Calu3 (cell line): ENCODE measurements around the gene HOPX. TPM values are rescaled to one million over a fixed set of nuclear protein-coding genes. Genes with fewer than 3 reads are reported as not detected.

Experiments
- BruUV-seq: library from RNA; stranded (reverse); fragments of 400-500 nt; replicated peaks from 2 replicates; lab custom pipeline; 2021; lab: Mats Ljungman, UMichigan
- CTCF ChIA-PET: fragments of 300-600 bp; sonication (Branson Sonifier 250); formaldehyde crosslinking; loops from one replicate; lab custom pipeline; 2022; ENCODE audit warnings: antibody characterized with exemption; lab: Charles Lee
- DNase-seq: peaks from one replicate; pipeline ENCODE4 v3.0.0; 2022
- H3K27ac Mint-ChIP-seq: one replicate; pipeline ENCODE4 v1.8.0; 2022; ENCODE audit warnings: mixed read lengths; ENCODE audit not compliant: unreplicated experiment
- H3K27me3 Mint-ChIP-seq: one replicate; pipeline ENCODE4 v1.8.0; 2022; ENCODE audit warnings: mixed read lengths; ENCODE audit not compliant: unreplicated experiment
- H3K36me3 Mint-ChIP-seq: one replicate; pipeline ENCODE4 v1.8.0; 2022; ENCODE audit warnings: mild to moderate bottlenecking, moderate library complexity, mixed read lengths; ENCODE audit not compliant: insufficient read depth, unreplicated experiment
- H3K4me1 Mint-ChIP-seq: one replicate; pipeline ENCODE4 v1.8.0; 2022; ENCODE audit warnings: mild to moderate bottlenecking, low read depth, mixed read lengths; ENCODE audit not compliant: unreplicated experiment
- H3K4me3 Mint-ChIP-seq: one replicate; pipeline ENCODE4 v1.8.0; 2022; ENCODE audit warnings: mild to moderate bottlenecking, low read depth, moderate library complexity, mixed read lengths; ENCODE audit not compliant: unreplicated experiment
- H3K9me3 Mint-ChIP-seq: one replicate; pipeline ENCODE4 v1.8.0; 2022; ENCODE audit warnings: low read depth, mixed read lengths; ENCODE audit not compliant: unreplicated experiment
- CTCF ChIP-seq: fragments of 200-600 bp; IDR thresholded peaks from one replicate; pipeline ENCODE4 v1.8.0; 2022; ENCODE audit warnings: antibody characterized with exemption; ENCODE audit not compliant: unreplicated experiment
- intact Hi-C: fragments of 100-400 bp; cut with micrococcal nuclease; formaldehyde crosslinking; loops from one replicate; pipeline ENCODE4 v1.10.0; 2022; ENCODE audit not compliant: unreplicated experiment
- total RNA-seq: library from RNA; stranded (reverse); gene quantifications from 2 replicates; pipeline ENCODE4 v1.2.3, GENCODE V29; 2022

The HOPX gene
- total RNA-seq, 1 experiment from 2014 or later: not detected

GRCh38 chr4:56705334-56705733, 24.2 kb upstream of the HOPX start:
- Mint-ChIP-seq H3K27me3 (no peaks in the 10 kb centered on the region), H3K9me3 (no peaks in the 10 kb centered on the region), H3K4me1 (peaks cover 9% of the 10 kb centered on the region), H3K36me3 (no peaks in the 10 kb centered on the region), H3K27ac (no peak overlapping the region), H3K4me3 (no peak overlapping the region)
- DNase-seq: no peak
- no TSS peak for BruUV-seq
- intact Hi-C loops: no loop called here
- TF ChIP-seq CTCF: no peak
- CTCF ChIA-PET: no interaction called here

- no peak for TF ChIP-seq CTCF
- H3K9me3 Mint-ChIP-seq: no peaks in the 10 kb centered on the region
- no peaks in the 10 kb centered on the region for H3K27me3 Mint-ChIP-seq
- no peak overlapping the region for H3K4me3 Mint-ChIP-seq
- H3K27ac Mint-ChIP-seq: no peak overlapping the region
- intact Hi-C loops: no loop called here
- no peaks in the 10 kb centered on the region for H3K36me3 Mint-ChIP-seq
- no TSS peak for BruUV-seq
- peaks cover 8% of the 10 kb centered on the region for H3K4me1 Mint-ChIP-seq
- no peak for DNase-seq
- CTCF ChIA-PET: no interaction called here
Measured at GRCh38 chr4:56704089-56704871, 23.2 kb upstream of the HOPX start.

- BruUV-seq: no TSS peak
- Mint-ChIP-seq H3K27ac (no peak overlapping the region), H3K9me3 (no peaks in the 10 kb centered on the region), H3K36me3 (no peaks in the 10 kb centered on the region), H3K4me3 (no peak overlapping the region), H3K4me1 (no peaks in the 10 kb centered on the region), H3K27me3 (no peaks in the 10 kb centered on the region)
- CTCF ChIA-PET: no interaction called here
- intact Hi-C loops: no loop called here
- no peak for TF ChIP-seq CTCF
- DNase-seq: no peak
Measured at GRCh38 chr4:56703378-56703777, 22.3 kb upstream of the HOPX start.

- intact Hi-C loops: no loop called here
- H3K27me3 Mint-ChIP-seq: no peaks in the 10 kb centered on the region
- H3K9me3 Mint-ChIP-seq: no peaks in the 10 kb centered on the region
- H3K4me1 Mint-ChIP-seq: no peaks in the 10 kb centered on the region
- TF ChIP-seq CTCF: no peak
- CTCF ChIA-PET: interaction anchor here (0.7 kb wide), 1 partner anchor 34 kb away, joined by 3 read pairs; no protein-coding TSS in a partner anchor
- BruUV-seq: no TSS peak
- no peak overlapping the region for H3K27ac Mint-ChIP-seq
- no peak overlapping the region for H3K4me3 Mint-ChIP-seq
- no peaks in the 10 kb centered on the region for H3K36me3 Mint-ChIP-seq
- DNase-seq: no peak
Measured at GRCh38 chr4:56701644-56702043, 20.5 kb upstream of the HOPX start.
